Fibroblast of mammary gland (primary cell): ENCODE results near the gene RELN.
"Not testable (repeated sequence)": the region's sequence is repeated elsewhere in the genome, so short reads cannot be mapped to it uniquely, and the experiment has no call there.

Source experiments
- DNase-seq: peaks from one replicate; pipeline ENCODE4 v3.0.0-alpha.2; 2010; ENCODE audit warnings: low read depth
- H3K4me3 ChIP-seq: 2 replicates; pipeline ENCODE4 v1.5.1; 2011; ENCODE audit warnings: low read depth, mild to moderate bottlenecking, low read length, moderate library complexity; ENCODE audit not compliant: control insufficient read depth
- TF ChIP-seq, protein P1 (sequence below): conservative IDR thresholded peaks from 2 replicates; pipeline ENCODE4 v1.5.1; 2011; ENCODE audit warnings: low read depth, low read length, inconsistent platforms; ENCODE audit not compliant: control insufficient read depth, insufficient read depth

The RELN gene

DNA sequence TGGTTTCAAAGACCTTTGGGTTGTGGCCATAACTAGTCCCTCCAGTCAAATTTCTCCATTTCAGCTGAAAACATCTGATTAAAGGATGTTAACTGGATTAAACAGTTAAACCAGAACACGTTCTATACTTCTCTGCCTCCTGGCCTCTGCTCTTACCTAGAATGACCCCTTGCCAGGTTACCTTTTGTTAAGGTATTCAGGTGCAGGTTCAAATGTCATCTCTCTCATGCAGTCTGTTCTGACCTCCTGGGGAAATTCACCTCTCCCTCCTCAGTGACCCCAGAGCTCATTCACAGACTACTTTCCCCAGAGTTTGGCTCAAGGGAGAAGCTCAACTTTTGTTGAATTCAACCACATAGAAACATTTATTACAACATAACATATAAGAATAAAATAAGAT is 67.8 kb downstream of the RELN start:
- TF ChIP-seq, protein P1, sequence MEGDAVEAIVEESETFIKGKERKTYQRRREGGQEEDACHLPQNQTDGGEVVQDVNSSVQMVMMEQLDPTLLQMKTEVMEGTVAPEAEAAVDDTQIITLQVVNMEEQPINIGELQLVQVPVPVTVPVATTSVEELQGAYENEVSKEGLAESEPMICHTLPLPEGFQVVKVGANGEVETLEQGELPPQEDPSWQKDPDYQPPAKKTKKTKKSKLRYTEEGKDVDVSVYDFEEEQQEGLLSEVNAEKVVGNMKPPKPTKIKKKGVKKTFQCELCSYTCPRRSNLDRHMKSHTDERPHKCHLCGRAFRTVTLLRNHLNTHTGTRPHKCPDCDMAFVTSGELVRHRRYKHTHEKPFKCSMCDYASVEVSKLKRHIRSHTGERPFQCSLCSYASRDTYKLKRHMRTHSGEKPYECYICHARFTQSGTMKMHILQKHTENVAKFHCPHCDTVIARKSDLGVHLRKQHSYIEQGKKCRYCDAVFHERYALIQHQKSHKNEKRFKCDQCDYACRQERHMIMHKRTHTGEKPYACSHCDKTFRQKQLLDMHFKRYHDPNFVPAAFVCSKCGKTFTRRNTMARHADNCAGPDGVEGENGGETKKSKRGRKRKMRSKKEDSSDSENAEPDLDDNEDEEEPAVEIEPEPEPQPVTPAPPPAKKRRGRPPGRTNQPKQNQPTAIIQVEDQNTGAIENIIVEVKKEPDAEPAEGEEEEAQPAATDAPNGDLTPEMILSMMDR = no peak
- H3K4me3 ChIP-seq = no peak overlapping the region
- no peak for DNase-seq

DNA sequence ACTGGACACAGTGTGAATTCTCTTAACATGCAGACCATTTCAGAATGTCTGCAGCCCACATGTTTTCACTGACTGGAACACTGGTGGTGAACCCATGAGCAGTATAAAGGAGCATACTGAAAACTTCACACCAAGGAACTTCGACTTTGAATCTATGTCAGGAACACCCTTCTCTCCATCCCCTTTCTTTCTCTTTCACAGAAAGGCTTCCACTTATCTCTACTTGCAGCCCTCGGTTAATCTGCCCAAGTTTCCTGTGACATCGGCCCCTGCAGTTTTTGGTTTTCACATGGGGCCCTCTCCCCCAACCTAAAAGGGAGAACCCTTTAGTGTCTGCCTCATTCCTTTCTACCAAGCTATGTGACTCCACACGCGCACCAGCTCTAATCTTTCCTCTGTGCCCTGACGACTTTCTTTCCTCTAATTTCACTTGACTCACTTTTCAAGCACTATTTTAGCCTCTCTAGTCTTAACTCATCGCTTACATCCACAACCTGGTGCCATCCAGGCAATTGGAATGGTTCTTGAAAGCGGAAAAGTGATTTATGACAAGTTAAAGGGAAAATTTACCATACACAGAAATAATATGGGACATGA is 70.1 kb downstream of the RELN start:
- H3K4me3 ChIP-seq = no peak overlapping the region
- no peak for DNase-seq
- TF ChIP-seq, protein P1 = no peak

DNA sequence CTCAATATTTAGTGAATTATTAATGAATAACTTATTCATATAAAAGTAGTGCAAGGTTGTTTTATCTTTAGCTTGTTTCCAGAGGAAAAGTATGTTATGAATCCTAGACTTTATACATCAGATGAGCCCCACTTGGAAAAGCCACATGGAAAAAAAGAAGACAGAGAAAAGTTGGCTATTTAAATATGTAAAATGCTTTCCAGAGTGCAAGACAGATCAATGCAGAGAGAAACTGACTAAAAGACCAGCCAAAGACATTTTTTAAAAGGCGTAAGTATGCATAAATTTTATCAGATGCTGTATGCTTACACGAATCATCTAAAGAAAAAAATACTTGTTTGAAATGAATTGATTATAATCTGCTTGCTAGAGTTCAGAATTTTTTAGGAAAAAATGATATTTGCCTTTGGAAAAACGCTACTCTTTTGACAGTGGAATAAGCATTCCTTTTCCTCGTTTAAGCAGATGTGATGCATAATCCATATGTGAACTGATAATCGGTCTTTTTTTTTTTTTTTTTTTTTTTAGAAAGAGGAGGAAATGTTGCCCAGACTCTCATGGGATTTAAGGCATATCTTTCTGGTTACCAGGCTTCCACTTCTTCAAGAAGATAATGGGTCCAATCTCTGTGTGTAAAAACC is 70.7 kb downstream of the RELN start:
- no peak overlapping the region for H3K4me3 ChIP-seq
- TF ChIP-seq, protein P1 = no peak
- no peak for DNase-seq

DNA sequence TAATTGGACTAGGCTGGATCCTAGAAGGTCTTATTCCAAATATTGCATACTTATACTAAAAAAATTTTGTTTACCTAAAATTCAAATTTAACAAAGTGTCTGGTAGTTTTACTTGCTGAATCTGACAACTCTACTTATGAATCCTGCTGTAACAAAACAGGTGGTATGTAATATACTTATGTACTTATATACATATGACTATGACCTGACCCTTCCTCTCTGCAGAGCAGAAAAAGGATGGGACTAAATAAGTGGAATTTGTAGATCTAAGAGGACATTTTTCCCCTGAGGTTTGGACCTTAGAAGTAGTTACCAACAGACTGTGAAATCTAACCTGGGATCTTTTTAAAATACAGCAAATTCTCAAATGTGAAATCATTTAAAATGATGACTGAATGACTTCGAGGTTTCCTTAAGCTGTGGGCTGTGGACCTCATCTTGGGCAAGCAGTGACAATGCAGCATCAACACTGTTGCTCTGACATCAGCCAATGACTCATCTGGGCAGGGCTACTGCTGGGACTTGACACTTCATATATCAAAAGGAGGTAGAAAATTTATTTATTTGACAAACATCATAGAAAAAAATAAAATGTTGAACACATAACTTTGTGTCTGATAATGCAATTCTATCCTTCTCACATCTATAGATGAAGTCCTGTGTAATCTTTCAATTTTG is 73.6 kb downstream of the RELN start:
- no peak overlapping the region for H3K4me3 ChIP-seq
- peak; percentile 74 for DNase-seq
- TF ChIP-seq, protein P1 = no peak

DNA sequence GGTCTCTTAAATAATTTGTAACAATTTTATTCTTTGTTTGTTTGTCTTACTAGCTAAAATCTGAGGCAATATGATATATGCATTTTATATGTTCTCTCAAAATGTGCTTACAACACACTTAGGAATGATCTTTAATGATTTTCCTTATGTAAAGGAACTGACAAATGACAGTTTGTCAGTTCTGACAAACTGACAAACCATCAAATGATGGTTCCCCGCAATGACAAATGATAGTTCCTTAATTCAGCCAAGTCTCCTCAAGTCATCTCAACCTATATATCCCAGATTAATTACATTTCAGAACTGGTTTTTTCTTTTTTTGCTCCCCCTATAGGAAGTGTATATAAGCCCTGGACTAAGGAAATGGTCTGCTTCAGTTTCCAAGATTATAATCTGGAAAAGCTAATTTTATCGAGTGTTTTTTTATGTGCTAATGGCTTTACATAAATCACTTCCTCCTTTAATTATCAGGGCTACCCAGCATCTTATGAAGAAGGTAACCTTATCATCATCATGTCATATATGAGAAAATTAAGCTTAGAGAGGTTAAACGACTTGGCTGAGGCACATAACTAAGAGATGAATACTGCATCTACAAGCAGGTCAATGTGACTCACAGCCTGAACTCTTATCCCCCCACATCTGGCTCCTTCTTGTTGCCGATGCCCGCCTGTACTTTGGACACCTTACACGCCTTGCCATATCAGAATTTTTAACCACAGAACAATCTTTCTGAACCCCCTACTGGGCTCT is 75.1 kb downstream of the RELN start:
- no peak overlapping the region for H3K4me3 ChIP-seq
- DNase-seq = no peak
- TF ChIP-seq, protein P1 = no peak

DNA sequence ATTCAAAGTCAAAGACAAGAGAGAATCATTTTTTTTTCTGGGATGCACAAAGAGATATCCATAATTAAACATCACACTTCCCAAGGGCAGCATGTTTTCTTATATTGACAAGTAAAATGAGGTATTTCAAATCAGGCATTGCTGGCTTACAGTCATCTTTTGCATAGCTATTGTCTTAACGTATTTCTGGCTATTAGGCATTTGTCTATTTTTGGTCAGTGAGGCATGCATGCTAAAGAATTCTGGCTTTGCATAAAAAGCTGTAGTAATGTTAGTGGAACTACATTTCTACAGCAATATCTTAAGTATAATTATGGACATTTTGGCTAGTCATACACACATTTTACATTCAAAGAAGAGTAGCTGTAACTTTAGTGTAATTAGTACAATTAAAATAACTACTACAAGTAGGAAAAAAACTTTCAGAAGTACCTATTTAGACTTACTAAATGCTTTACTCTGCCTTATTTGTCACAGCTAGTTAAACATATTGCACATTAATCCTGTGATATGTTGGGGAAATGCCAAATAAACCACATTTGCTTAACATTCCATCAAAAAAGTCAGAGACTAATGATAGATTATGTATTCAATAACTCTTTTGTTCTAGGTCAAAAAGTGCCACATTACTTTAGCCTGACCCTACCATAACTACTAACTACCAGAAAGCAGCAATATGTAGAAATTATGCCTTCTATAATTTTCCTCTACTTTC is 76.4 kb downstream of the RELN start:
- H3K4me3 ChIP-seq = no peak overlapping the region
- DNase-seq = no peak
- TF ChIP-seq, protein P1 = no peak

DNA sequence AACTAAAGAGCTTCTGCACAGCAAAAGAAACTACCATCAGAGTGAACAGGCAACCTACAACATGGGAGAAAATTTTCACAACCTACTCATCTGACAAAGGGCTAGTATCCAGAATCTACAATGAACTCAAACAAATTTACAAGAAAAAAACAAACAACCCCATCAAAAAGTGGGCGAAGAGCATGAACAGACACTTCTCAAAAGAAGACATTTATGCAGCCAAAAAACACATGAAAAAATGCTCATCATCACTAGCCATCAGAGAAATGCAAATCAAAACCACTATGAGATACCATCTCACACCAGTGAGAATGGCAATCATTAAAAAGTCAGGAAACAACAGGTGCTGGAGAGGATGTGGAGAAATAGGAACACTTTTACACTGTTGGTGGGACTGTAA is 78.4 kb downstream of the RELN start:
- not testable (repeated sequence) for DNase-seq, H3K4me3 ChIP-seq
